HepG2 (cell line): ENCODE results near the gene TTLL10. TPM values are rescaled to one million over a fixed set of nuclear protein-coding genes. Genes with fewer than 3 reads are reported as not detected.

Experiments used
- ADNP ChIP-seq: sonication (generic); formaldehyde crosslinking; IDR thresholded peaks from 2 replicates; pipeline ENCODE4 v1.4.0; 2020; ENCODE audit warnings: missing genetic modification reagents
- HHEX ChIP-seq: IDR thresholded peaks from 2 replicates; pipeline ENCODE4 v1.6.1; 2016; ENCODE audit warnings: control low read depth
- SYNCRIP ChIP-seq: fragments of 200-400 bp; formaldehyde crosslinking; IDR thresholded peaks from 2 replicates; pipeline ENCODE4 v1.6.1; 2018; ENCODE audit warnings: mild to moderate bottlenecking, low read depth, low read length; ENCODE audit not compliant: insufficient read depth
- WIZ ChIP-seq: sonication (generic); formaldehyde crosslinking; IDR thresholded peaks from 2 replicates; pipeline ENCODE4 v1.5.1; 2020; ENCODE audit warnings: mild to moderate bottlenecking, missing genetic modification reagents
- ZBTB38 ChIP-seq: sonication (generic); formaldehyde crosslinking; IDR thresholded peaks from 2 replicates; pipeline ENCODE4 v1.5.1; 2020; ENCODE audit warnings: mild to moderate bottlenecking, missing genetic modification reagents
- ZFX ChIP-seq: sonication (generic); formaldehyde crosslinking; IDR thresholded peaks from 2 replicates; pipeline ENCODE4 v1.4.0; 2020; ENCODE audit warnings: mild to moderate bottlenecking, low read depth, missing genetic modification reagents, moderate library complexity
- ZNF143 ChIP-seq: sonication (generic); formaldehyde crosslinking; IDR thresholded peaks from 2 replicates; pipeline ENCODE4 v1.4.0; 2020; ENCODE audit warnings: missing genetic modification reagents
- ZNF34 ChIP-seq: sonication (generic); formaldehyde crosslinking; IDR thresholded peaks from 2 replicates; pipeline ENCODE4 v1.4.0; 2020; ENCODE audit warnings: mild to moderate bottlenecking, missing genetic modification reagents, borderline replicate concordance
- ZNF569 ChIP-seq: sonication (generic); formaldehyde crosslinking; IDR thresholded peaks from 2 replicates; pipeline ENCODE4 v1.5.0; 2020; ENCODE audit warnings: mild to moderate bottlenecking, missing genetic modification reagents, moderate library complexity, borderline replicate concordance
- polyA plus RNA-seq, 8 experiments: library from polyadenylated mRNA; depleted of rRNA in 3 of 8; stranded (reverse) in 7 of 8; unstranded in 1 of 8; fragments of >200 nt; fragmentation: Illumina TruSeq in 4 of 8; extraction: Trizol in 4 of 8; gene quantifications; 2 replicates each; pipeline versions ENCODE4 v1.2.1 to v1.2.3, GENCODE V29; 2011 to 2016; ENCODE audit warnings: low read depth in 4 of 8, missing spikeins in 1 of 8, mixed read lengths in 1 of 8; ENCODE audit not compliant: insufficient read depth in 1 of 8
- total RNA-seq, 5 experiments: library from RNA; depleted of rRNA; stranded (reverse); fragments of >200 nt; fragmentation: Illumina TruSeq; extraction: Trizol; gene quantifications; 2 replicates each; pipeline ENCODE4 v1.2.3, GENCODE V29; 2016; ENCODE audit warnings: low read depth in 1 of 5
- TF ChIP-seq, protein P1 (sequence below): sonication (generic); formaldehyde crosslinking; IDR thresholded peaks from 2 replicates; pipeline ENCODE4 v1.5.0; 2020; ENCODE audit warnings: missing genetic modification reagents
- TF ChIP-seq, protein P2 (sequence below): sonication (generic); formaldehyde crosslinking; IDR thresholded peaks from 2 replicates; pipeline ENCODE4 v1.8.1; 2023; ENCODE audit warnings: mild to moderate bottlenecking, missing genetic modification reagents
- TF ChIP-seq, protein P3 (sequence below): sonication (generic); formaldehyde crosslinking; IDR thresholded peaks from 2 replicates; pipeline ENCODE4 v1.9.0; 2022; ENCODE audit warnings: missing genetic modification reagents, mild to moderate bottlenecking, borderline replicate concordance
- TF ChIP-seq, protein P4 (sequence below): IDR thresholded peaks from 2 replicates; pipeline ENCODE4 v1.6.1; 2016; ENCODE audit warnings: mild to moderate bottlenecking

Gene TTLL10
- total and polyA plus RNA-seq, 2 of the 13 experiments (the other 11 are each of a cell fraction or from before 2014, with no cell fraction given): not detected

DNA sequence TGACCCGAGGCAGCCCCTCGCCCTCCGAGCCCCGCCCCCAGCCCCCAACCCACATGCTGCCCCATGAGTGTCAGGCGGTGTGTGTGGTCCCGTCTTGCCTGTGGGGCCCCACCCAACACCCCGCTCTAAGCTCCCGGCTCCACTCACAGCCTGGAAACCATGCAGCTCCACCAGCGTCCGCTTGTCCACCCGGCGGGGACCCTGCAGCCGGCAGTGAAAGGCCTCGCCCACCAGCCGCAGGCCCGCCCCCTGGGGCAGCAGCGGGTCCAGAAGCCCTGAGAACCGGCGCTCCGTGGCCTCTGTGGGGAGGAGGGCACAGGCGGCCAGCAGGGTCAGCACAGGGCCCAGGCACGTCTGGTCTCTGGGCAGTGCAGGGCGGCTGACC is 70.1 kb downstream of the TTLL10 start (continued):
- TF ChIP-seq, protein P1, sequence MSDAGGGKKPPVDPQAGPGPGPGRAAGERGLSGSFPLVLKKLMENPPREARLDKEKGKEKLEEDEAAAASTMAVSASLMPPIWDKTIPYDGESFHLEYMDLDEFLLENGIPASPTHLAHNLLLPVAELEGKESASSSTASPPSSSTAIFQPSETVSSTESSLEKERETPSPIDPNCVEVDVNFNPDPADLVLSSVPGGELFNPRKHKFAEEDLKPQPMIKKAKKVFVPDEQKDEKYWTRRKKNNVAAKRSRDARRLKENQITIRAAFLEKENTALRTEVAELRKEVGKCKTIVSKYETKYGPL (CRISPR knock-in tag): no peak
- TF ChIP-seq ZBTB38 (CRISPR knock-in tag) (peak; percentile 41; the same call in 1 of the 2 replicates), ZNF569 (CRISPR knock-in tag) (no peak), WIZ (no peak), ADNP (CRISPR knock-in tag) (no peak), HHEX (CRISPR knock-in tag) (no peak), ZNF143 (CRISPR knock-in tag) (no peak), ZNF34 (CRISPR knock-in tag) (no peak), SYNCRIP (no peak), ZFX (CRISPR knock-in tag) (peak; percentile 26; the same call in 1 of the 2 replicates)
- TF ChIP-seq, protein P2, sequence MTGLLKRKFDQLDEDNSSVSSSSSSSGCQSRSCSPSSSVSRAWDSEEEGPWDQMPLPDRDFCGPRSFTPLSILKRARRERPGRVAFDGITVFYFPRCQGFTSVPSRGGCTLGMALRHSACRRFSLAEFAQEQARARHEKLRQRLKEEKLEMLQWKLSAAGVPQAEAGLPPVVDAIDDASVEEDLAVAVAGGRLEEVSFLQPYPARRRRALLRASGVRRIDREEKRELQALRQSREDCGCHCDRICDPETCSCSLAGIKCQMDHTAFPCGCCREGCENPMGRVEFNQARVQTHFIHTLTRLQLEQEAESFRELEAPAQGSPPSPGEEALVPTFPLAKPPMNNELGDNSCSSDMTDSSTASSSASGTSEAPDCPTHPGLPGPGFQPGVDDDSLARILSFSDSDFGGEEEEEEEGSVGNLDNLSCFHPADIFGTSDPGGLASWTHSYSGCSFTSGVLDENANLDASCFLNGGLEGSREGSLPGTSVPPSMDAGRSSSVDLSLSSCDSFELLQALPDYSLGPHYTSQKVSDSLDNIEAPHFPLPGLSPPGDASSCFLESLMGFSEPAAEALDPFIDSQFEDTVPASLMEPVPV (CRISPR knock-in tag): 0 out of 2 replicates have a peak, but pooled peaks have one; percentile 15
- TF ChIP-seq, protein P3, sequence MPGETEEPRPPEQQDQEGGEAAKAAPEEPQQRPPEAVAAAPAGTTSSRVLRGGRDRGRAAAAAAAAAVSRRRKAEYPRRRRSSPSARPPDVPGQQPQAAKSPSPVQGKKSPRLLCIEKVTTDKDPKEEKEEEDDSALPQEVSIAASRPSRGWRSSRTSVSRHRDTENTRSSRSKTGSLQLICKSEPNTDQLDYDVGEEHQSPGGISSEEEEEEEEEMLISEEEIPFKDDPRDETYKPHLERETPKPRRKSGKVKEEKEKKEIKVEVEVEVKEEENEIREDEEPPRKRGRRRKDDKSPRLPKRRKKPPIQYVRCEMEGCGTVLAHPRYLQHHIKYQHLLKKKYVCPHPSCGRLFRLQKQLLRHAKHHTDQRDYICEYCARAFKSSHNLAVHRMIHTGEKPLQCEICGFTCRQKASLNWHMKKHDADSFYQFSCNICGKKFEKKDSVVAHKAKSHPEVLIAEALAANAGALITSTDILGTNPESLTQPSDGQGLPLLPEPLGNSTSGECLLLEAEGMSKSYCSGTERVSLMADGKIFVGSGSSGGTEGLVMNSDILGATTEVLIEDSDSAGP: 0 out of 2 replicates have a peak, but pooled peaks have one; percentile 3
- TF ChIP-seq, protein P4, sequence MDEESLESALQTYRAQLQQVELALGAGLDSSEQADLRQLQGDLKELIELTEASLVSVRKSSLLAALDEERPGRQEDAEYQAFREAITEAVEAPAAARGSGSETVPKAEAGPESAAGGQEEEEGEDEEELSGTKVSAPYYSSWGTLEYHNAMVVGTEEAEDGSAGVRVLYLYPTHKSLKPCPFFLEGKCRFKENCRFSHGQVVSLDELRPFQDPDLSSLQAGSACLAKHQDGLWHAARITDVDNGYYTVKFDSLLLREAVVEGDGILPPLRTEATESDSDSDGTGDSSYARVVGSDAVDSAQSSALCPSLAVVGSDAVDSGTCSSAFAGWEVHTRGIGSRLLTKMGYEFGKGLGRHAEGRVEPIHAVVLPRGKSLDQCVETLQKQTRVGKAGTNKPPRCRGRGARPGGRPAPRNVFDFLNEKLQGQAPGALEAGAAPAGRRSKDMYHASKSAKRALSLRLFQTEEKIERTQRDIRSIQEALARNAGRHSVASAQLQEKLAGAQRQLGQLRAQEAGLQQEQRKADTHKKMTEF (CRISPR knock-in tag): 0 out of 2 replicates have a peak, but pooled peaks have one; percentile 18
